Measurements from ENCODE around the gene HDDC3.

Gene HDDC3

GRCh38 chr15:90934949-90935751 lies 2.8 kb upstream of the HDDC3 start, which contains the start of gene UNC45A:
Gene UNC45A, plus strand, starts transcription at chr15:90935285. Its CDS starts 40 bp downstream, at chr15:90935325.
- TF ChIP-seq CTCF (conservative IDR thresholded peaks at IDR 0.05; ENCODE audit: low read depth, low read length) = peak; percentile 5
- H3K4me3 ChIP-seq (ENCODE audit: low read length) = peak within 1 kb of the TSS; percentile 74
- no peak for DNase-seq (ENCODE audit: low read depth)

GRCh38 chr15:90934256-90934948 lies 2.1 kb upstream of the HDDC3 start:
- DNase-seq (ENCODE audit: low read depth) = no peak
- H3K4me3 ChIP-seq (ENCODE audit: low read length) = peak overlapping the region; percentile 74
- peak; percentile 95 for TF ChIP-seq CTCF (conservative IDR thresholded peaks at IDR 0.05; ENCODE audit: low read depth, low read length)

GRCh38 chr15:90933301-90933700 lies 952 bp upstream of the HDDC3 start:
- no peak overlapping the region for H3K4me3 ChIP-seq (ENCODE audit: low read length)
- no peak for TF ChIP-seq CTCF (conservative IDR thresholded peaks at IDR 0.05; ENCODE audit: low read depth, low read length)
- DNase-seq (ENCODE audit: low read depth) = no peak

GRCh38 chr15:90932660-90932991 lies 277 bp upstream of the HDDC3 start:
- H3K4me3 ChIP-seq (ENCODE audit: low read length) = no peak overlapping the region
- no peak for DNase-seq (ENCODE audit: low read depth)

GRCh38 chr15:90931575-90931827 lies 848 bp downstream of the HDDC3 start:
- peak overlapping the region; percentile 81 for H3K4me3 ChIP-seq (ENCODE audit: low read length)
- no peak for DNase-seq (ENCODE audit: low read depth)
- no peak for TF ChIP-seq CTCF (conservative IDR thresholded peaks at IDR 0.05; ENCODE audit: low read depth, low read length)

More at GRCh38 chr15:90932660-90932991, 277 bp upstream of the HDDC3 start:
- no peak for TF ChIP-seq CTCF (conservative IDR thresholded peaks at IDR 0.05; ENCODE audit: low read depth, low read length)

GRCh38 chr15:90930861-90931574 lies 1.3 kb downstream of the HDDC3 start:
- no peak for DNase-seq (ENCODE audit: low read depth)
- TF ChIP-seq CTCF (conservative IDR thresholded peaks at IDR 0.05; ENCODE audit: low read depth, low read length) = no peak
- peak overlapping the region; percentile 64 for H3K4me3 ChIP-seq (ENCODE audit: low read length)
